H9 (cell line): ENCODE data around the gene ATG9B. TPM values are rescaled to one million over a fixed set of nuclear protein-coding genes. Genes with fewer than 3 reads are reported as not detected.

Experiments used
- DNase-seq: peaks from one replicate; pipeline ENCODE4 v3.0.0-alpha.2; 2017
- H2AFZ ChIP-seq: one replicate; pipeline ENCODE4 v1.6.1; 2013; ENCODE audit warnings: mild to moderate bottlenecking, low read length, control low read depth, moderate library complexity
- H2AK5ac ChIP-seq: 2 replicates; pipeline ENCODE4 v1.6.1; 2013; ENCODE audit warnings: low read length, control low read depth, mixed read lengths; ENCODE audit not compliant: insufficient read length
- H2BK120ac ChIP-seq: one replicate; pipeline ENCODE4 v1.6.1; 2013; ENCODE audit warnings: low read depth, mild to moderate bottlenecking, low read length, control low read depth, inconsistent platforms; ENCODE audit not compliant: poor library complexity, severe bottlenecking
- H2BK12ac ChIP-seq: 2 replicates; pipeline ENCODE4 v1.6.1; 2013; ENCODE audit warnings: low read length, control low read depth, mixed read lengths, low read depth; ENCODE audit not compliant: insufficient read length
- H2BK15ac ChIP-seq: 2 replicates; pipeline ENCODE4 v1.6.1; 2013; ENCODE audit warnings: low read depth, low read length, control low read depth
- H2BK20ac ChIP-seq: one replicate; pipeline ENCODE4 v1.6.1; 2013; ENCODE audit warnings: low read depth, mild to moderate bottlenecking, low read length, control low read depth, inconsistent platforms; ENCODE audit not compliant: poor library complexity, severe bottlenecking
- H2BK5ac ChIP-seq: 2 replicates; pipeline ENCODE4 v1.6.1; 2013; ENCODE audit warnings: low read length, control low read depth, mixed read lengths; ENCODE audit not compliant: insufficient read length
- H3K14ac ChIP-seq: 2 replicates; pipeline ENCODE4 v1.6.1; 2013; ENCODE audit warnings: low read length, control low read depth; ENCODE audit not compliant: insufficient read depth
- H3K18ac ChIP-seq: 2 replicates; pipeline ENCODE4 v1.6.1; 2013; ENCODE audit warnings: low read depth, mild to moderate bottlenecking, mixed read lengths, low read length, control low read depth; ENCODE audit not compliant: insufficient read length
- H3K23ac ChIP-seq: 2 replicates; pipeline ENCODE4 v1.6.1; 2013; ENCODE audit warnings: low read length, control low read depth, mixed read lengths, low read depth; ENCODE audit not compliant: insufficient read length
- H3K23me2 ChIP-seq: 2 replicates; pipeline ENCODE4 v1.6.1; 2013; ENCODE audit warnings: low read depth, mild to moderate bottlenecking, mixed read lengths, low read length, control low read depth; ENCODE audit not compliant: insufficient read length, poor library complexity, severe bottlenecking
- H3K27ac ChIP-seq: 2 replicates; pipeline ENCODE4 v1.5.1; 2013; ENCODE audit warnings: low read length, control low read depth, mixed read lengths, low read depth; ENCODE audit not compliant: insufficient read length
- H3K27me3 ChIP-seq: 2 replicates; pipeline ENCODE4 v1.6.1; 2013; ENCODE audit warnings: low read length, control low read depth, inconsistent platforms; ENCODE audit not compliant: insufficient read depth
- H3K4ac ChIP-seq: 2 replicates; pipeline ENCODE4 v1.6.1; 2013; ENCODE audit warnings: low read depth, mild to moderate bottlenecking, control low read depth, inconsistent platforms, low read length, moderate library complexity
- H3K4me1 ChIP-seq: 2 replicates; pipeline ENCODE4 v1.6.1; 2013; ENCODE audit warnings: low read length, control low read depth, inconsistent platforms; ENCODE audit not compliant: insufficient read depth
- H3K4me2 ChIP-seq: 2 replicates; pipeline ENCODE4 v1.6.1; 2013; ENCODE audit warnings: low read length, control low read depth, mixed read lengths; ENCODE audit not compliant: insufficient read length, insufficient read depth
- H3K56ac ChIP-seq: 2 replicates; pipeline ENCODE4 v1.6.1; 2013; ENCODE audit warnings: low read depth, mild to moderate bottlenecking, mixed read lengths, low read length, control low read depth; ENCODE audit not compliant: insufficient read length
- H3K79me1 ChIP-seq: 2 replicates; pipeline ENCODE4 v1.6.1; 2013; ENCODE audit warnings: low read depth, mild to moderate bottlenecking, moderate library complexity, low read length, control low read depth, inconsistent platforms; ENCODE audit not compliant: insufficient read depth, poor library complexity, severe bottlenecking
- H3K79me2 ChIP-seq: 2 replicates; pipeline ENCODE4 v1.6.1; 2013; ENCODE audit warnings: low read length, control low read depth, inconsistent platforms; ENCODE audit not compliant: insufficient read depth
- H3K9ac ChIP-seq: 2 replicates; pipeline ENCODE4 v1.6.1; 2013; ENCODE audit warnings: low read length, control low read depth, mixed read lengths; ENCODE audit not compliant: insufficient read length; ENCODE audit errors: extremely low read depth
- H3K9me3 ChIP-seq: one replicate; pipeline ENCODE4 v1.6.1; 2013; ENCODE audit warnings: low read depth, low read length, inconsistent platforms; ENCODE audit not compliant: control insufficient read depth
- H3T11ph ChIP-seq: one replicate; pipeline ENCODE4 v1.6.1; 2013; ENCODE audit warnings: mild to moderate bottlenecking, low read length, control low read depth, inconsistent platforms
- H4K20me1 ChIP-seq: one replicate; pipeline ENCODE4 v1.6.1; 2013; ENCODE audit not compliant: control insufficient read depth, insufficient read length, insufficient read depth
- H4K5ac ChIP-seq: 2 replicates; pipeline ENCODE4 v1.6.1; 2013; ENCODE audit warnings: low read depth, mild to moderate bottlenecking, mixed read lengths, low read length, control low read depth; ENCODE audit not compliant: insufficient read length
- H4K8ac ChIP-seq: replicated peaks from 2 replicates; pipeline ENCODE4 v1.6.1; 2013; ENCODE audit warnings: low read length, control low read depth, mixed read lengths, low read depth; ENCODE audit not compliant: insufficient read length
- H4K91ac ChIP-seq: 2 replicates; pipeline ENCODE4 v1.6.1; 2013; ENCODE audit warnings: low read depth, mild to moderate bottlenecking, moderate library complexity, mixed read lengths, low read length, control low read depth; ENCODE audit not compliant: insufficient read length
- H3K27ac Mint-ChIP-seq, 3 experiments: 2 replicates in 2 of 3; 3 replicates in 1 of 3; pipeline ENCODE4 v1.8.0; 2020 to 2021; ENCODE audit warnings: mixed read lengths in 3 of 3, mild to moderate bottlenecking in 1 of 3, moderate library complexity in 1 of 3
- H3K27me3 Mint-ChIP-seq: 2 replicates; pipeline ENCODE4 v1.8.0; 2021; ENCODE audit warnings: low read depth, mild to moderate bottlenecking, moderate library complexity, mixed read lengths
- H3K36me3 Mint-ChIP-seq, 3 experiments: 2 replicates in 2 of 3; 3 replicates in 1 of 3; pipeline ENCODE4 v1.8.0; 2020 to 2021; ENCODE audit warnings: low read depth in 3 of 3, mixed read lengths in 3 of 3; ENCODE audit not compliant: insufficient read depth in 1 of 3
- H3K4me1 Mint-ChIP-seq, 2 experiments: 2 replicates each; pipeline ENCODE4 v1.8.0; 2020; ENCODE audit warnings: mixed read lengths in 2 of 2
- H3K4me3 Mint-ChIP-seq, 2 experiments: 2 replicates in 1 of 2; 3 replicates in 1 of 2; pipeline ENCODE4 v1.8.0; 2020 to 2021; ENCODE audit warnings: mild to moderate bottlenecking in 2 of 2, mixed read lengths in 2 of 2, moderate library complexity in 1 of 2
- H3K9me3 Mint-ChIP-seq, 2 experiments: 2 replicates in 1 of 2; 3 replicates in 1 of 2; pipeline ENCODE4 v1.8.0; 2020; ENCODE audit warnings: mild to moderate bottlenecking in 2 of 2, mixed read lengths in 2 of 2, moderate library complexity in 1 of 2
- WGBS: extraction: QIAGEN DNeasy Blood & Tissue Kit; methylation state at CpG from one replicate; pipeline ENCODE4 v1.1.7; 2013; ENCODE audit warnings: missing lambda C conversion rate, low lambda C conversion rate, mixed read lengths; ENCODE audit not compliant: insufficient read length; ENCODE audit errors: extremely low coverage; 5-methylcytosine and 5-hydroxymethylcytosine counted together
- long read RNA-seq: library from polyadenylated mRNA; unstranded; transcript quantifications from one replicate; pipeline ENCODE4 v2.0.0, GENCODE V29; 2020
- total RNA-seq: library from RNA; stranded (reverse); gene quantifications from 2 replicates; pipeline ENCODE4 v1.2.1, GENCODE V29; 2021
- TF ChIP-seq, protein P1 (sequence below): fragments of 200-600 bp; sonication (generic); conservative IDR thresholded peaks from 3 replicates; pipeline ENCODE4 v1.8.0; 2021; ENCODE audit warnings: antibody characterized with exemption, mild to moderate bottlenecking

Gene ATG9B, protein sequence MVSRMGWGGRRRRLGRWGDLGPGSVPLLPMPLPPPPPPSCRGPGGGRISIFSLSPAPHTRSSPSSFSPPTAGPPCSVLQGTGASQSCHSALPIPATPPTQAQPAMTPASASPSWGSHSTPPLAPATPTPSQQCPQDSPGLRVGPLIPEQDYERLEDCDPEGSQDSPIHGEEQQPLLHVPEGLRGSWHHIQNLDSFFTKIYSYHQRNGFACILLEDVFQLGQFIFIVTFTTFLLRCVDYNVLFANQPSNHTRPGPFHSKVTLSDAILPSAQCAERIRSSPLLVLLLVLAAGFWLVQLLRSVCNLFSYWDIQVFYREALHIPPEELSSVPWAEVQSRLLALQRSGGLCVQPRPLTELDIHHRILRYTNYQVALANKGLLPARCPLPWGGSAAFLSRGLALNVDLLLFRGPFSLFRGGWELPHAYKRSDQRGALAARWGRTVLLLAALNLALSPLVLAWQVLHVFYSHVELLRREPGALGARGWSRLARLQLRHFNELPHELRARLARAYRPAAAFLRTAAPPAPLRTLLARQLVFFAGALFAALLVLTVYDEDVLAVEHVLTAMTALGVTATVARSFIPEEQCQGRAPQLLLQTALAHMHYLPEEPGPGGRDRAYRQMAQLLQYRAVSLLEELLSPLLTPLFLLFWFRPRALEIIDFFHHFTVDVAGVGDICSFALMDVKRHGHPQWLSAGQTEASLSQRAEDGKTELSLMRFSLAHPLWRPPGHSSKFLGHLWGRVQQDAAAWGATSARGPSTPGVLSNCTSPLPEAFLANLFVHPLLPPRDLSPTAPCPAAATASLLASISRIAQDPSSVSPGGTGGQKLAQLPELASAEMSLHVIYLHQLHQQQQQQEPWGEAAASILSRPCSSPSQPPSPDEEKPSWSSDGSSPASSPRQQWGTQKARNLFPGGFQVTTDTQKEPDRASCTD
- 1.5 and 2.0 TPM in 2 replicates for total RNA-seq
- long read RNA-seq, partial matches to known transcripts: 2 of 6 reads
- long read RNA-seq, other reads (novel, unspliced or antisense): 1 of 6 reads

DNA sequence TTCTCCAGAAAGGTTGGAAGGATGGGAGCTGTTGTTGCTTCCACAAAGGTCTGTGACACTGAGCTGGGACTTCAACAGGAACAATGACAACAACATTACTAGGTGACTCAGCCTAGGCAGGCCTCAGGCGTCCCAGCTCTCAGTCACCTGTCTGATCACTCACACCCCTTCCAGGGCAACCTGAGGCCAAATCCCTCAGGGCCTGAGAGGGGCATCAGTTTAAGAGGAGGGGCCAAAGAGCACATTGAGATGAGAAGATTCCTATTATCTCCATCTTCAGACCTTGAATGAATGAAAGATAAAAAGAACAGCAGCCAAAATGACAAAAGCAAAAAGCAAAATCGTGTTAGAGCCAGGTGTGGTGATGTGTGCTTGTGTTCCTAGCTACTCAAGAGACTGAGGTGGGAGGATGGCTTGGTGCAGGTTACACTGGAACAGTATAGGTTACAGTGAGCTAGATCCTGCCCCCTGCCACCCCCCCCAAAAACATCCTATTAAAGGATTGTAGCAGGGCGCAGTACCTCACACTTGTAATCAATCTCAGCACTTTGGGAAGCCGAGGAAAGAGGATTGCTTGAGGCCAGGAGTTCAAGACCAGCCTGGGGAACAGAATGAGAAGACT lies at the start of gene ATG9B:
Gene ATG9B (minus strand): TSS at position 60 of the 622 bp plus-strand sequence. CDS start 71 bp downstream, outside the sequence.
- no peak within 1 kb of the TSS for H3K27ac ChIP-seq
- TF ChIP-seq, protein P1, sequence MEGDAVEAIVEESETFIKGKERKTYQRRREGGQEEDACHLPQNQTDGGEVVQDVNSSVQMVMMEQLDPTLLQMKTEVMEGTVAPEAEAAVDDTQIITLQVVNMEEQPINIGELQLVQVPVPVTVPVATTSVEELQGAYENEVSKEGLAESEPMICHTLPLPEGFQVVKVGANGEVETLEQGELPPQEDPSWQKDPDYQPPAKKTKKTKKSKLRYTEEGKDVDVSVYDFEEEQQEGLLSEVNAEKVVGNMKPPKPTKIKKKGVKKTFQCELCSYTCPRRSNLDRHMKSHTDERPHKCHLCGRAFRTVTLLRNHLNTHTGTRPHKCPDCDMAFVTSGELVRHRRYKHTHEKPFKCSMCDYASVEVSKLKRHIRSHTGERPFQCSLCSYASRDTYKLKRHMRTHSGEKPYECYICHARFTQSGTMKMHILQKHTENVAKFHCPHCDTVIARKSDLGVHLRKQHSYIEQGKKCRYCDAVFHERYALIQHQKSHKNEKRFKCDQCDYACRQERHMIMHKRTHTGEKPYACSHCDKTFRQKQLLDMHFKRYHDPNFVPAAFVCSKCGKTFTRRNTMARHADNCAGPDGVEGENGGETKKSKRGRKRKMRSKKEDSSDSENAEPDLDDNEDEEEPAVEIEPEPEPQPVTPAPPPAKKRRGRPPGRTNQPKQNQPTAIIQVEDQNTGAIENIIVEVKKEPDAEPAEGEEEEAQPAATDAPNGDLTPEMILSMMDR: no peak
- Mint-ChIP-seq H3K27me3 (peaks cover 55% of the 10 kb centered on the region), H3K4me1 (peaks cover 35 to 54% of the 10 kb centered on the region in 2 experiments), H3K9me3 (peaks cover 0 to 2% of the 10 kb centered on the region in 2 experiments; a peak in 2 of 5 replicates), H3K27ac (no peak within 1 kb of the TSS), H3K36me3 (no peaks in the 10 kb centered on the region; a peak in 2 of 7 replicates), H3K4me3 (no peak within 1 kb of the TSS)
- no peaks in the 10 kb centered on the region for H3K79me2 ChIP-seq
- H2BK12ac ChIP-seq: no peak within 1 kb of the TSS
- H3K79me1 ChIP-seq: no peaks in the 10 kb centered on the region
- no peak within 1 kb of the TSS for H2AK5ac ChIP-seq
- H3K56ac ChIP-seq: no peak within 1 kb of the TSS
- no peak for DNase-seq
- H3K4ac ChIP-seq: no peak within 1 kb of the TSS
- H3K27me3 ChIP-seq: no peaks in the 10 kb centered on the region; the same call in 1 of the 2 replicates
- no peaks in the 10 kb centered on the region for H4K20me1 ChIP-seq
- H2BK20ac ChIP-seq: no peak within 1 kb of the TSS
- H4K8ac ChIP-seq: no peak within 1 kb of the TSS
- no peak within 1 kb of the TSS for H2BK15ac ChIP-seq
- peaks cover 6% of the 10 kb centered on the region for H3K23me2 ChIP-seq
- no peak within 1 kb of the TSS for H2AFZ ChIP-seq
- peaks cover 8% of the 10 kb centered on the region for H3K4me1 ChIP-seq
- no peak within 1 kb of the TSS for H4K91ac ChIP-seq
- no peak within 1 kb of the TSS for H3T11ph ChIP-seq
- no peak within 1 kb of the TSS for H3K4me2 ChIP-seq
- H3K23ac ChIP-seq: no peak within 1 kb of the TSS
- H3K9me3 ChIP-seq: no peaks in the 10 kb centered on the region
- H4K5ac ChIP-seq: no peak within 1 kb of the TSS
- H2BK5ac ChIP-seq: no peak within 1 kb of the TSS
- WGBS: no CpG with 5 or more reads among the region's 4 CpGs
- no peak within 1 kb of the TSS for H3K18ac ChIP-seq
- no peak within 1 kb of the TSS; the same call in 1 of the 2 replicates for H3K14ac ChIP-seq
- no peak within 1 kb of the TSS for H2BK120ac ChIP-seq
- H3K9ac ChIP-seq: no peak within 1 kb of the TSS
